ENCODE measurements around the gene CDC14A.

Gene CDC14A

GRCh38 chr1:100411019-100411418, 58.7 kb downstream of the CDC14A start:
- DNase-seq (ENCODE audit: low read depth): no peak

GRCh38 chr1:100411574-100411973, 59.3 kb downstream of the CDC14A start:
- no peak for DNase-seq (ENCODE audit: low read depth)

- DNase-seq (ENCODE audit: low read depth): no peak
These were observed 60.7 kb downstream of the CDC14A start for GRCh38 chr1:100413035-100413434.

GRCh38 chr1:100414693-100415497, 62.6 kb downstream of the CDC14A start:
- no peak for DNase-seq (ENCODE audit: low read depth)

- no peak for DNase-seq (ENCODE audit: low read depth)
These were observed 63.1 kb downstream of the CDC14A start for GRCh38 chr1:100415498-100415778.

GRCh38 chr1:100419072-100419471, 66.8 kb downstream of the CDC14A start:
- DNase-seq (ENCODE audit: low read depth): no peak

- DNase-seq (ENCODE audit: low read depth): no peak
These were observed 69.8 kb downstream of the CDC14A start for GRCh38 chr1:100422065-100422464.

GRCh38 chr1:100423832-100424337, 71.6 kb downstream of the CDC14A start:
- DNase-seq (ENCODE audit: low read depth): no peak

- DNase-seq (ENCODE audit: low read depth): no peak
These were observed 75.9 kb downstream of the CDC14A start for GRCh38 chr1:100428160-100428559.

GRCh38 chr1:100430325-100430756, 78.0 kb downstream of the CDC14A start:
- DNase-seq (ENCODE audit: low read depth): no peak

- no peak for DNase-seq (ENCODE audit: low read depth)
These were observed 79.6 kb downstream of the CDC14A start for GRCh38 chr1:100431954-100432353.

- no peak for DNase-seq (ENCODE audit: low read depth)
These were observed 81.3 kb downstream of the CDC14A start for GRCh38 chr1:100433563-100433962.

- DNase-seq (ENCODE audit: low read depth): no peak
These were observed 82.5 kb downstream of the CDC14A start for GRCh38 chr1:100434831-100435230.

GRCh38 chr1:100438375-100438774, 86.1 kb downstream of the CDC14A start:
- DNase-seq (ENCODE audit: low read depth): no peak

- no peak for DNase-seq (ENCODE audit: low read depth)
These were observed 86.5 kb downstream of the CDC14A start for GRCh38 chr1:100438789-100439188.

GRCh38 chr1:100440075-100440809, 87.9 kb downstream of the CDC14A start:
- peak; percentile 47 for DNase-seq (ENCODE audit: low read depth)

- DNase-seq (ENCODE audit: low read depth): no peak
These were observed 88.8 kb downstream of the CDC14A start for GRCh38 chr1:100441146-100441545.

GRCh38 chr1:100441651-100442050, 89.3 kb downstream of the CDC14A start:
- no peak for DNase-seq (ENCODE audit: low read depth)

- no peak for DNase-seq (ENCODE audit: low read depth)
These were observed 91.7 kb downstream of the CDC14A start for GRCh38 chr1:100443811-100444571.

GRCh38 chr1:100445565-100445964, 93.3 kb downstream of the CDC14A start:
- no peak for DNase-seq (ENCODE audit: low read depth)

- DNase-seq (ENCODE audit: low read depth): no peak
These were observed 96.1 kb downstream of the CDC14A start for GRCh38 chr1:100448366-100448765.

GRCh38 chr1:100449477-100449876, 97.2 kb downstream of the CDC14A start:
- no peak for DNase-seq (ENCODE audit: low read depth)

GRCh38 chr1:100452641-100453040, 100.3 kb downstream of the CDC14A start:
- no peak for DNase-seq (ENCODE audit: low read depth)
